ENCODE results near the gene IL1R1.

Gene IL1R1

DNA sequence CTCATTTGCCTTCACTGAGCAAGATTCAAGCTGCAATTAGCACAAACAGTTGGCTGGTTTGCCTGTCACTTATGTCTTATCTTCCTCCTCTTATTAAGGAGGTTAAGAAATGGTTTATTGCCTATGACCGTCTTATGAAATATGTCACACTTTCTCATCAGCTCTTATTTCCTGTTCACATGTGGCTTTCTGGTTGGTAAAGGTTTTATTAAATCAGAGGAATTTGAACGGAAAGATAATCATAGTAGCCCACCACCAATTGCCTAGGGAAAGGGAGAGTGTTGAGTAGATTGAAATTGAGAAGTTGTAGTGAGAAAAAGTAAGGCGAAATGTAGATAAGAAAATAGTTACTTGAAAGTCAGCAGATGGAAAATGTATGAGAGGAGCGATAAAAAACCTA, 4.2 kb upstream of the IL1R1 start:
- no peak for DNase-seq (ENCODE audit: low spot score)

DNA sequence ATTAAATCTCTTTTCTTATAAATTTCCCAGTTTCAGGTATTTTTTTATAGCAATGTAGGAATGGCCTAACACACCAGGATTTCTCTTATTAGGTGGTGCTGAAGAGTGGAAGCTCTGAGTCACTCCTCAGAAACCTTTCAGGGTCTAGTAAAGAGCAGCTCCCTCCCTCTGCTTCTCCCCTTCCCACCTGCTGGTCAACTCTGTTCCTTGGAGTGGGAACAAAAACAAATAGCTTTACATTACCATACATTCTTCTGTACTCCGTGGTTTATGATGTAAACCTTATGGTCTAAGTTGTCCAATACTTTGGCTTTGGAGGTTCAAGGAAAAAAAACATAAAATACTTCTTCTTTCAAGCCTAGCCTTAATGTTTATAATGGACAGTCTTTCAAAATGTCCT, 2.7 kb upstream of the IL1R1 start:
- no peak for DNase-seq (ENCODE audit: low spot score)

DNA sequence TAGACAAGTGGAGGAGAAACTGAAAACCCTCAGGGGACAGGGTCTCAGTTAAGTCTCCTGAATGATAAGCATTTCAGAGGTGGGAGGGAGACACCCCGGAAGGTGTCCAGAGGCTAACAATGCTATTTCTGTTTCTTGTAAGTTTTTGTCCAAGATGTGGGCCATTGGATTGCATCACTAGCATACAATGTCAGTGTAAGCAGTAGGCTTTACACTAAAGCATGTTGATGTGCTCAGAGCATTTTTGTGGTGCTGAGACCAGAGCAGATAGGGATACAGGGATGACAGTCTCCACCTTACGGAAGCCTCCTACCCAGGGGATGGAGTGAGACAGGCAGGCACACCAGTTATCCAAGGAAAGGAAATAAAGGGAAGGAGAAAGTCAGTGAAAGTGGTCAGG, 2.2 kb upstream of the IL1R1 start:
- DNase-seq (ENCODE audit: low spot score): no peak

DNA sequence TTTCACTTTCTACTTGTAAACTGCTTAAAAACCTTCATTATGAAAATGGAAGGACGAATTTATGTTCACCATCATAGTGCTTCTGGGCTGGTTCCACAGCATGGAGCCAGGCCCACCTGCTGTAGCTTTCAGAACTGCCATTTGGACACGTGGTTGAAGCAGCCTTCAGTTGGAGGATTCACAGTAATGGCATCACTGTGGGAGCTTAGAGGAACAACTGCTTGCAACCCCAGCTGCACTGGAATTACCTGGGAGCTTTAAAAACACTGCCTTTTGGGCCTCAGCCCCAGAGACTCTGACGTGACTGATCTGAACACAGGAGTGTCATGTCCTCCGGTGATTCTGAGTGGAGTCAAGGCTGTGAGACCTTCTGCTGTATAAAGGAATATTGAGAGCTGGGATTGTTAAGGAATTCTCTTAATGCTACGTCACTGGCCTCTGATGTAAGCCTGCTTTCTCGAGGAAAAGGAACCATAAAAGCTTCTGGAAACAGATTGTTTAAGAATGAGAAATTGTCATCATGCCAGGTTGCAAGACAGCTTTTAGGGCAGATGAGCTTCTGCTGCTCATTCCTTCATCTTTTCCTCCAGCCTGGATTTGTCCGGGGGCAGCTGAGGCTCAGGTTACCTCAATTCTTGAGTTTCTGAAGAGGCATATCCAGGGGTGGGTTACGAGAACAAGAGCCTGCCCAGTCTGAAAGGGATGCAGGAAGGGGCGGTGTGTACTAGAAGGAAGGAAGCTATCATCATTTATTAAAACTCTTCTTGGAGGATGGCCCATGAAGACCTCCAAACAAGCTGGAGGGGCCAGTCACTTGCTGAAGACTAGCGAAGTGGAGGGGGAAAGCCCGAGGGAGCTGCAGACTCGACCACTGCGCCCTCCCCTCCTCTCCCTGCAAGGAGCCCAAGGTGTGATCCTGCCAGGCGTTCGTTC, 1.3 kb upstream of the IL1R1 start:
- DNase-seq (ENCODE audit: low spot score): no peak

DNA sequence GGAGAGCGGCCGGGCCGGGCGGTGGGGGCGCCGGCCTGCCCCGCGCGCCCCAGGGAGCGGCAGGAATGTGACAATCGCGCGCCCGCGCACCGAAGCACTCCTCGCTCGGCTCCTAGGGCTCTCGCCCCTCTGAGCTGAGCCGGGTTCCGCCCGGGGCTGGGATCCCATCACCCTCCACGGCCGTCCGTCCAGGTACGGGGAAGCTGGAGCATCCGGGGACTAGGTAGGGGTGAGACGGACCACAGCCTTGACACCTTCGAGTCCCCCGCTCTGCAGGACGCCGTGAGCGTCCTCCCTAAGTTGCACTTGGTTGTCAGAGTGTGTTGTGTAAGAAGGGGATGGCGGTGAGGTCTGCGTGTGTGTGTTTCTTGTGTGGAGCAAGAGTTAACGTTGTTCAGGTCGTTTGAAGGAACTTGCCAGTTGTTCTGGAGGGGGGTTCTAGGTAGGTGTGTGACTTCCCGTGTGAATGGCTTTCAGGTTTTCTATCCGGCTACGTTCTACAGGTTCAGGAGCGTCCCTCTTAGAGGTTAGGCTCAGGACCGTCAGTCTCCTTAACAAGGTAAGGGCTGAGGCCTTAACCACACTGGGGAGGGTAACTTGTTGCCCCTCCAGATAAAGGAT, 393 bp downstream of the IL1R1 start:
- peak; percentile 71 for DNase-seq (ENCODE audit: low spot score)

DNA sequence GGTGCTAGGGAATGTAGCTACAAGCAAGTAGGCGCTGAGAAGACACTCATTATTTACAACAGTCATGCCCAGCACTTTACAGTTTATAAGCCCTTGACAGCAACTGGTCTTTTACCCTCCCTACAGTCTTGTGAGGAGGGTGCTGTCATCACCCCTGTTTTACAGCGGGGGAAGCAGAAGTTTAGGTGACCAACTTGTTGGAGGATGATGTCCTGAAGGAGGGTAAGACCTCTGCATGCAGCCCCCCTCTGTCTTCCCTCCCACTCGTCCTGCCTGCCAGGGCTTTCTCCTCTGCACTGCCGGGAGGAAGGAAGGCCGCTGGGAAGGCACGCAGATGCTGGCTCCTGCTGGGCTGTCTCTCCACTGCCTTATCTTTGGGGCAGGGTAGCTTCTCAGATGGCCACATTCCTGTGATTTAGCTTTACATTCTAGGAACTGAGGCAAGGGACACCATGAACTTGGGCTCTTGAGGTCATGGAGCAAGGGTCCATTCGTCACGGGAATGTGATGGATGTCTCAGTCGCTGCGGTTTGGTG, 972 bp downstream of the IL1R1 start:
- DNase-seq (ENCODE audit: low spot score): no peak

DNA sequence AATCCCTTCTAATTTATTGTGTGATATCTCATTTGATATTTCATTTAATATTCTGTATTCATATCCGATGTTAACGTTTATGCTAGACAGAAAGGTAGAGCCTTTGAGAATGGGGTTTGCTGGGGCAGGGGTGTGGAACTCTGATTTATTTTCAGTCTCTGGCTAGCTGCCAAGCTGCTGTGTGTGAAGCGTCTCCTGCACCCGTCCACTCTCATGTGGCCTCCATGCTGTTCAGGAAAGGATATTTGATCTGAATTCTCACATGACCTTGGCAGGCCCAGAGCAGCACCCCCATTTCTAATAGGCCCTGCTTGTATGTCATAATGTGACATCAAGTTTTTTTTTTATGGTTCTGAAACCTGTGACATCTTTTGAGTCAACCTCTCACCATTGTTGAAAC, 1.6 kb downstream of the IL1R1 start:
- no peak for DNase-seq (ENCODE audit: low spot score)

DNA sequence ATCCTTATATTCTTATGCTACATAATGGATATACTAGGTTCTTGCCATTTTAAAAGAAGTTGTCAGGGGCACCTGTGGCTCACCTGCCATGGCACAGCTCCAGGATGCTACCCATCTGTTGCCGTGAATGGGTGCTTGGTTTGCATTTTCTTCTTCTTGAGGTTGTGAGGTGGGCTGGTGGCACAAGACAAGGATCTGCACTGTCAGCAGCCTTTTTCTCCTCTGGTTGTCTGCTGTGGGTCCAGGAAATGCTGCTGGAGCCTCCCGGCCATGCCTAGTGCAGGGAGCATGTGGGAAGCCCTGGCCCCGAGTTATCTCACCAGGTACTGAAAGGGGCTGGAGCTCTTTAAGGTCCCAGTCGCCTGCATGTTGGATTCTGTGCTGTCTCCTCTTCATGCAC, 2.6 kb downstream of the IL1R1 start:
- no peak for DNase-seq (ENCODE audit: low spot score)

DNA sequence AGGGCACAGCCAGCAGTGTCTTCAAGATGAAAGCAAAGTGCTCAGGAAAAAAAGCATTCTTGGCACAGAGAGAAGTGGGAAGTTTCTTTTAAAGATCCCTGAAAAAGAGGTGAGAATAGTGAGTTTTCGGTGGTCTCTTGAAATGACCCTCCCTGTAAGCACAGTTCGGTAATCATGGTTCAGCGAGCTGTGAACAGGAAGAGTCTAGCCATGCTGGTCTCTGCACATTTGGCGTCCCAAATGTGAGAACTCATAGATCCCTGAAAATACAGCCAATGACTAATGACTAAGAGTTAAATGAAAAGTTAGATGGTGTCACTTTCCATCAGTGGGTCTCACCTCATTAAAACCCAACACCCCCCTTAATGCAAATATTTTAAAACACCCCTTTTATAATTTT, 3.4 kb downstream of the IL1R1 start:
- no peak for DNase-seq (ENCODE audit: low spot score)

DNA sequence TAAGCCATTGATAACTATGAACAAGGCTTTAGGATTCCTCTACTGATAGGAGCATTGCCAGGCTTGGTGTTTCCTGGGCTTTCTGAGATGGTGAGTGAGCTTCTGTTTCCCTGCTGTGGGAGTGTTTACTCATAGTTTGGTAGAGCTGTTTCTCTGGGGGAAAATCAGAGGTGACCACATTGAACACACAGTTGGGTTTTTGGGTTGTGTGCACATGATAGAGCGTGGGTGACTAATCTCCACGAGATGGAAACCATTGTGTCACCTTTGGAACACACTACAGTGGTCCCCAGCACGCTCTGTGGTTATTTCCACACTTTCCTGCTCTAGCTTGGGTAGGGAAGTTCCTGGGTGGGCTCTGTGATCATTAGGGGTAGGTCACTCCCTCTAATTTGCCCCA, 5.4 kb downstream of the IL1R1 start:
- no peak for DNase-seq (ENCODE audit: low spot score)

DNA sequence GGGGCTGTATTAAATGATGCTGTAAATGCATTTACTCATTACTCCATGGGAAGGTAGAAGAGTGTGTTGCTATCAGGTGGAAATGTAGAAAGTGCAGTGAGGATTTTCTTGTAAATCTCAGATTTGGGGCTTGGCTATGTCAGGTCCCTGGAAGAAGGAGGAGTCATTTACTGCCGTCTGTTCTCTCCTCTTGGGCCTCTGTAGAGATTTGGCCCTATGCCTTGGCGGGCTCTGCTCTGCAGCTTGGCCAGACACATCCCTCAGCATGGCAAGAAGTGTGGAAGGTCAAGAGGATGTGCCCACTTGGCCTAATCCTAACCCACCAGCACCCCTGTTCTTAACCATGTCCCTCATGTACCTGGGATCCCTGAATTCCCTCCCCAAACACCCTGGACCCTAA, 6.7 kb downstream of the IL1R1 start:
- no peak for DNase-seq (ENCODE audit: low spot score)

DNA sequence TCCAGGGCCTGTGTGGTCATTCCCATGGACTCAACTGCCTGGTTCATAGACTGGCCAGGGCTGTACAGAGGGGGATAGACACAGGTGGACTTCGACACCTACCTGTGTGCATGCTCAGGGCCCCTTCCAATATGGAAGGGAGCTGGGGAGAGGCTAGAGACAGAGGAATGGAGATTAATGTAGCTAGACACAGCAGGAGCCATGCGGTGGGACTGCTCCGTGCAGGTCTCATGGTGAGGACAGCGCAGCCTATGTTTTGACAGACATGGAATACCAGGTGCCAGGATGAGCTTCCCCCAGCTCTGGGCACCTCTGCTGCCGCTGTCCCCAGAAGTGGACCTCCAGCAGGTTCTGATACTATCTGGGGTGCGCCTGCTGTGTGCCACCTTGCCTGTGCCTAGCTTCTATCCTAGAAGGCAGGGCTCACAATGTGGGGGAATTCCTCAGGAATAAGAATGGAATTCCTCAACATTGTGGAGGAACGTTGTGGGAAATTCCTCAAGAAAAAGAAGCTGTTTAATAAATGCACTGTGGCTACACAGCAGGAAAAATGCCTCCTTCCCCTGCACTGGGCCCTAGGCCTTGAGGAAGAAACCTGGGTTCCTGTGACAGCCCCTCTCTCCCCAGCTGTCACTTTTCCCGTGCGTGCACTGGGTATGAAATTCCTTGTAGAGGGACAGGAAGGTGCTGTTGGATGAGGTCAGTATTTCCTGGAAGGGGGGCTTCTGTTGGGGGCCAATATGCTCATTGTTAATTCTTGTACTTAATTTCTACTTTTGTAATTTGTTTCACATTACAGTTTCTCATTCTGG, 7.3 kb downstream of the IL1R1 start:
- no peak for DNase-seq (ENCODE audit: low spot score)

DNA sequence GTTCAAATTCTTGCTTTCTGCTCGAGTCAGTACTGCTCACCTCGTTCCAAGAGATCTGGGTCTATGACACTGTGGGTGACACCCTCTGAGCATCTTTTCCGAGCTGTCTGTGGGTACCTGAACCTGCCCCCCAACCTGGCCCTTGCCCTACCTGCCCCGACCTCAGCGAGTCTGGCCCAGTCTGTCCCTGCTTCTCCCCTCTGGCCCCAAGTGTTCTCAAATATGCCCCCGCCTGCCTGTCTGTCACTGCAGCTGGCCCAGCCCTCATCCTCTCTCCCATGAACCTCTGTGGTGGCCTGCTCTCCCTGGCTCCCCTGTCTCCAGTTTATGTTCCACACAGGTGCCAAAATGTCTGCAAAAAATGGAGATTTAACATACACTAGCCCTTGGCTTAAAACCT, 11.8 kb downstream of the IL1R1 start:
- no peak for DNase-seq (ENCODE audit: low spot score)

DNA sequence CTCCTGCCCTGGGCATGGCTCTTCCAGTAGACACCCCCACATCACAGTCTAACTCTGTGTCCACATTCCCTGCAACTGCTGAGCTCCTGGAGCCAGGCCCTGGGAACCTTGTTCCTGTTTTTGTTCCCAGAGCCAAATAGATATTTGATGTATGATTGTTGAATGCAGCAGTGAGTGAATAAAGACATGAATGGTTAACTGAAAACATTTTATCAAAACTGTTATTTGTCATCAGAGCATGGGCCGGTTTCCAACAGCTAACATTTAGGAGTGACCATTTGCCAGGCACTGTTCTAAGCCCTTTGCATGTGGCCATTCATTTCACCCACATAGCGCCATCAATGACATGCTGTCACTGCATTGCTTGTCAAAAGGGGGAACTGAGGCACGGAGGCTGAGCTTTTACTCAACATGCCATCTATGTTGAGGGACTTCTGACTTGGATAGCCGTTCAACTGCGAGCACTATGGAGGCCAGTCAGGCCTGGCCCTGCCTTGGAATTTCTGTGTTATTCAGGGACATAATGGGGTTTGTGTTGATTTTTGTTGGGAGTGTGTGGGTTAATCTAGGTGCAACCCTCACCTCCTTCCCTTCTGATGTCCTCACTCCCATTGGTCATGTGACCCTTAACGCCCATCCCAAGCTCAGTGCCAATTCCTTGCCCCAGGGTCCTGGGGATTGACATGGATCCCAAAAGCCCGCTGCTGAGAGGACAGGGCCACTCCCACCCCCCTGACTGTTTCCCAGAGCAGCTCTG, 12.6 kb downstream of the IL1R1 start:
- no peak for DNase-seq (ENCODE audit: low spot score)

DNA sequence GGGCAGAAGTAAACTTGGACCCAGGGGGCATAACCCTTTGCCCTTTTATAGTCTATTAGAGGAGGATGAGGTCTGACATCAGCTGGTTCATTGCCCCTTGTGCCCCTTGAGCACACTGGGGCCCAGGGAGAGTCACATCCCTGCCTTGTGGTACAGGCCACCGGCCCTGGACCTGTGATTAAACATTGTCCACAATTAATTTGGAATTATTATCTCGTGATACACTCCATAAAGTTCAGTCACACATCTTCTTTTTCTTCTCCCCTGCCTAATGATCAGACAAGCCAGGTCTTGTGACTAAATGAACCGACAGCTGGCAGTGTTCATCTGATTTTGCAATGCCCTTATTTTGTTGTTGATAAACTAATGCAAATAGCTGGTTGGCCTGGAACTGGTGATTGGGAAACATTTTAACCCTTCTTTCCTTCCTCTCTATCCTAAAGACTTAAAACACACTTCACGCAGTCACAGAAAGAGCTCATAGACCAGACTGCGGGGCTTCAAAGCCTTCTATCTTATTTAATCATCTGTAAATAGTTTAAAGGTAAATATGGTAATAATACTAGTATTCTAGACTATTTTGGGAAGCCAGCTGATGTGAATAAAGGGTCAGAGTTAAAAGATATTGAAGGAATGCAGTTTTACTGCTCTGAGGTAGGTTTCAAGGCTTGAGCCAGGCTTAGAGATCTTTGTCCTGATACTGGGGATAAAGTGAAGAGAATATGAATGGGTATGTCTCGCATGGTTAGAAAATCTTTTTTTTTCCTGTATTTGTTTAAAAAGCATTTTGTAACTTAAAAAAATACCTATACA, 13.4 kb downstream of the IL1R1 start:
- no peak for DNase-seq (ENCODE audit: low spot score)

DNA sequence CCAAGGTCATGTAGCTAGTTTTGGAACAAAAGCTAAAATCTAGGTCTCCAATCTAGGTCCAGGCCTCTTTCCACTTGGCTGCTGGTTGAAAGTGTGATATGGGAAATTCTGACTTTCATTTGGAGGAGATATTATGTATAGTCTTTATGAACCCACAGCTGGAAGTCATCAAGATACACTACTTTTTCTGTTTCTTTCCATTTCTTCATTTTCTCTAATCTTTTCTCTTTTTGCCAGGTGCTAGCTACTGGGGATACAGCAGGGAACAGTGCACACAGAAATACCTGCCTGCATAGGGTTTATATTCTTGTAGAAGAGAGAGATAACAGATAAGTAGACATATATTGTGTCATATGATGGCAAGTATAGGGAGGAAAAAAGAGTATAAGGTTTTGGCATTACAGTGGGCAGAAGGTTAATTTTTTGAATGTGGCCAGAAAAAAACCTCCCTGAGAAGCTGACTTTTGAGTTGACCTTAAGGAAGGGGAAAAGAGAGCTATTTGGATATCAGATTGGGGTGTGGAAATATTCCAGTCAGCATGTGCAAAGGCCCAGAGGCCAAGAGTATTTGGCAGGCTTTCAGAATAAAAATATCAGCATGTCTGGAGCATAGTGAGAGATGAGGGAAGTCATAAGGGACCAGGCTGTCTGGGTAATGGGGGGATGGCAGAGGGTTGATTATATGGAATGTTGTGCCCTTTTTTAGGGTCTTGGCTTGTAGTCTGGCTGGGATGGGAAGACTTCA, 15.6 kb downstream of the IL1R1 start:
- DNase-seq (ENCODE audit: low spot score): no peak

DNA sequence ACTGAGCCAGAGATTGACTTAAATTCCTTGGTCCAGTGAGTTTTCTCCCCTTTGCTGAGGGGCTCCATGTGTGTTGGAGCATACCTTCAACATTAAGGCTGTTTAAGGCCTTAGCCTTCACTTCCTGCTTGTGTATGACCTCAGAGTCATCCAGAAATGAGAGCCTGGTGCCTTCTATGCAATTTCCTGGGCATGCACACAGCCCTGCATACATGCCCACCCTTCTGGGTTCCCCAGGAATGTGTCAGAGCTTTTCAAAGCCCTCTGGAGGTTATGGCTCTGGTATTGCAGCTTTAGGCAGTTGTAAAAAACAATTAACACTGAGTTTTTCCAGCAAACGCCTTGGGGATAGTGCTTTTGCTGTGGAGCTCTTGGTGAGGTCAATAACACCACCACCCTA, 16.7 kb downstream of the IL1R1 start:
- DNase-seq (ENCODE audit: low spot score): no peak

DNA sequence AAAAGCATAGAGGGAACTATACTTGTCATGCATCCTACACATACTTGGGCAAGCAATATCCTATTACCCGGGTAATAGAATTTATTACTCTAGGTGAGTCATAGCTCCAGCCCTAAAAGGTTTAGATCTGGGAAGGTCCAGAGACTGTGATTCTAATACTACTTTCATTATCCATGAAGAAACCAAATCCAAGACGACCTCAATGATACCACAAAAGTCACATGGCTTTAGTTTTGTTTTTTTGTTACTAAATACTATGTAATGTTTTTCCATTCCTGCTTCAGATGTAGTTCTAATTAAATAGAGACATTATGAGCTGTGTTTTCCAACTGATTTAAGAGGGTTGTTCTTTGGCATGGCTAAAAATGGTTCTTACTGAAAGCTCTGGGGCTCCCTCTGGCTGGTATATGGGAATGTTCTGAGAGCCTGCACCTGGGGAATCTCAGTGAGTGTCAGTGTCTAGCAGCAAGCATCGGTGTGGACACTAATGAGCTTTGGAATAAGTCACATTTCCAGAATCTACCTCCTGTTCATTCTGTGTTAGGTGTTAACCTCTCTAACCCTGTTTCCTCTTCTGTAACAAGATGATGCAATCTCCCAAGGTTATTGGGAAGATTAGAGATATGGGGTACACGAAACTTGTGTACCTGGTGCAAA, 23.8 kb downstream of the IL1R1 start:
- DNase-seq (ENCODE audit: low spot score): no peak

DNA sequence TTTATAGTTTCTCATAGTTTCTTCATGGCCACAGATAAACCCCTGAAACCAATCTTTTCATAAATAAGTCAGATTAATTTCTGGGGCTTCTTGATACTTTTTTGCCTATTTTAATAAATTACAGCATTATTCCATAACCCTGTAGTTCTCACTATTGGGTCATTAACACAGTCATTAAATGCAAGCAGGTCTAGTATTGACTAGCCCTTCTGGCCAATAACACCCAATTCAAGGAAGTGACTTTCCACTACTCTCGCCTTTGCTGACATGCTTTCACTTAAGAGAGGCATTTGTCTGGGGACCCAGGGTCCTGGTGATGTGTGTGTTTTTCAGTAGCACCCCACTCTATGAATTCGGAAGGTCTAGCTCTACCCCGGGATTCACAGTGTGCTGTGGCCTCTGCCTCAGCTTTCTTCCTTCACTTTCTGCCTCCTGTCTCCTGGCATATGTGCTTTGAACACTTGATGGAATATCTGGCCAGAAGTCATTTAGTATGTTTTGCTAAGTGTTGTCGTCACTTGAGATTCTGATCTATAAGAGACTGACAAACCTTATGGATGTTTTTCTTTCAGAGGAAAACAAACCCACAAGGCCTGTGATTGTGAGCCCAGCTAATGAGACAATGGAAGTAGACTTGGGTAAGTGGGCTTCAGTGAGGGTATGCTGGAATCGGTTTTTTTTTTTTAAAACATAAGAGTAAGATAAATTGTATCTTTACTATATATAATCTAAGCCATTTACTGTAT, 25.7 kb downstream of the IL1R1 start:
- DNase-seq (ENCODE audit: low spot score): no peak
